Hypothalamus (tissue), 51 donors: ENCODE measurements around the gene CDK2AP2.
"Not testable (repeated sequence)": the region's sequence is repeated elsewhere in the genome, so short reads cannot be mapped to it uniquely, and the experiment has no call there.

ENCODE experiments used
- DNase-seq, 51 donors: peaks; one replicate each; lab custom pipeline; 2025; lab: John Stamatoyannopoulos, UW

The CDK2AP2 gene

GRCh38 chr11:67524480-67524808, 16.5 kb upstream of the CDK2AP2 start:
- no peak for DNase-seq

GRCh38 chr11:67523556-67524479, 15.9 kb upstream of the CDK2AP2 start:
- no peak for DNase-seq

GRCh38 chr11:67522844-67523555, 15.0 kb upstream of the CDK2AP2 start, which contains the start of gene CABP2:
Gene CABP2, minus strand, starts transcription at chr11:67523446. Its CDS starts 120 bp downstream, at chr11:67523326.
- DNase-seq = no peak

- DNase-seq = no peak
Measured at GRCh38 chr11:67522338-67522737, 14.4 kb upstream of the CDK2AP2 start.

- no peak for DNase-seq
Measured at GRCh38 chr11:67521924-67522323, 14.0 kb upstream of the CDK2AP2 start.

- DNase-seq = no peak
Measured at GRCh38 chr11:67520856-67521824, 13.2 kb upstream of the CDK2AP2 start.

- DNase-seq = no peak
Measured at GRCh38 chr11:67519726-67520125, 11.8 kb upstream of the CDK2AP2 start.

- no peak for DNase-seq
Measured at GRCh38 chr11:67517784-67518552, 10.0 kb upstream of the CDK2AP2 start.

GRCh38 chr11:67516806-67517205, 8.8 kb upstream of the CDK2AP2 start:
- DNase-seq = no peak

GRCh38 chr11:67514116-67514515, 6.2 kb upstream of the CDK2AP2 start:
- DNase-seq = no peak

- not testable (repeated sequence) for DNase-seq
Measured at GRCh38 chr11:67511558-67511957, 3.6 kb upstream of the CDK2AP2 start.

- no peak for DNase-seq
Measured at GRCh38 chr11:67510023-67510345, 2.0 kb upstream of the CDK2AP2 start.

- DNase-seq = peak; percentile 77 to 99 (median 94)
Measured at GRCh38 chr11:67508486-67509121, 642 bp upstream of the CDK2AP2 start.

GRCh38 chr11:67507242-67507863, 609 bp downstream of the CDK2AP2 start:
- DNase-seq = peak in 3 of 51 donors; percentile 43 to 49 (median 47)

GRCh38 chr11:67506426-67507051, 1.4 kb downstream of the CDK2AP2 start:
- DNase-seq = no peak

- DNase-seq = peak in 50 of 51 donors; percentile 7 to 87 (median 74)
Measured at GRCh38 chr11:67505605-67506396, 2.2 kb downstream of the CDK2AP2 start.

GRCh38 chr11:67504950-67505581, 2.9 kb downstream of the CDK2AP2 start, which contains the start of gene PITPNM1:
Gene PITPNM1, minus strand, starts transcription at chr11:67505363. Its CDS starts 1,183 bp downstream, at chr11:67504180.
- DNase-seq = peak in 37 of 51 donors; percentile 11 to 65 (median 38)
